ENCODE results near the gene ZNF407.

Gene ZNF407

DNA sequence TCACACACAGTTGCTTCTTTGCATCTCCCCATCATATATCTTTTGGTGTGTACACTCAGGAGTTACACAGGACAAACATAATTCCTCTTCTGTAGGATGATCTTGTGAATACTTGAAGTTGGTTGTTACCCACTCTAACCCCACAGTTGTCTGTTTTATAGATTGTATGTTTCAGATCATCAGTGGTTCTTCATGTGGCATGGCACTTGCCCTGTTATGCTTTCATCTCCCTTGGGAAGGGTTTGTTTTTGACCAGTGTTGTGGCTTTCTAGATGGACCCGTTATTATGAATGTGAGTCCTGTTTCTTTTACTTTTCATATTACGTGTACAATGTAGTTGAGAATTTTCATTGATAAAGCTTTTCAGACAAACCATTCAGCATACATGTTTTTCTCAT, 82.0 kb downstream of the ZNF407 start:
- Histone ChIP-seq H3K36me3 (ENCODE audit: control insufficient read depth in 1 of 2, insufficient read depth in 2 of 2, low read length in 2 of 2) (peaks cover 0 to 20% of the 10 kb centered on the region in 2 donors), H3K4me3 (ENCODE audit: low read depth in 1 of 2, low read length in 2 of 2) (no peak overlapping the region), H3K27ac (ENCODE audit: low read length) (no peak overlapping the region), H3K4me1 (ENCODE audit: control insufficient read depth in 1 of 2, insufficient read depth in 2 of 2, low read length in 2 of 2) (no peaks in the 10 kb centered on the region), H3K9me3 (ENCODE audit: control insufficient read depth in 1 of 2, low read length in 2 of 2) (peaks cover 0 to 3% of the 10 kb centered on the region in 2 donors), H3K27me3 (ENCODE audit: low read depth, low read length) (no peaks in the 10 kb centered on the region)

DNA sequence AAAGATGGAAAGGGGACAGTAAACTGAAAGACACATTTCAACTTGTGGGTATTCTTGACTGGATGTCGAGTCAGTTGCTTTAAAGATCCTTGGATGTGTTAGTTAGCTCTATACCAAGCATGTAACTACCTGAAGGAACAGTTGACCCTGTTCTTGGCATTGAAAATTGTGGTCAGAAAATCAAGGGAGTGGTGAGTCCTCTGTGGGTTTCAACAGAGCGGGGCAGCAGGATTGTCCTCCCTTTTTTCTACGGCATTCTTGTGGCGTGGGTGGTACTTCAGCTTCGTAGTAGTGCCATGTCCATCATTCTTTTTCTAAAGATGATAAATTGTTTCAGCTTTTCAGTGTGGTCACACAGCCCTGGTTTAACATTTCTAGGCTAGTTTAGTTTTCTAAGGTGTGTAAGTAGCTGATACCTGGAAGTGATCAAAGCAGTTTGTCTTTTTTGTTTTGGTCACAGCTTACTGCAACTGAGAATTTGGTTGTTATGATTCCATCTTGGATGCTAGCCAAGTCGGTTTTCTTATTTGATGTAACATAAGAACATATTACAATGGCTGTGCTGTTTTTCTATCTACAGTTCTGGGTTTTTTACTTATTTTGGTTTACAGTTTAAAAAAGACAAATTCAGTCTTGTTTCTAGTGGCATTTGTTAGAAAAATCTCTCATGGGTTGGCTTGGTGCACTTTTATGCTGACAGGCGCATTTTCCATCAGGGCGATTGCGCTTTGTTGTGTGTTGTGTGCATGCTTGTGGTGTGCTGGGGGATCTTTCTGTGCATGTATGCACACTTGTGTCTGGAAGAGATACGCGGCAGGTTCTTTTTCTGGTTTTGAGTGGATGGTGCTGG, 84.7 kb downstream of the ZNF407 start:
- H3K9me3 ChIP-seq (ENCODE audit: control insufficient read depth in 1 of 2, low read length in 2 of 2): no peaks in the 10 kb centered on the region
- H3K36me3 ChIP-seq (ENCODE audit: control insufficient read depth in 1 of 2, insufficient read depth in 2 of 2, low read length in 2 of 2): peaks cover 8 to 19% of the 10 kb centered on the region in 2 donors
- no peak overlapping the region for H3K27ac ChIP-seq (ENCODE audit: low read length)

DNA sequence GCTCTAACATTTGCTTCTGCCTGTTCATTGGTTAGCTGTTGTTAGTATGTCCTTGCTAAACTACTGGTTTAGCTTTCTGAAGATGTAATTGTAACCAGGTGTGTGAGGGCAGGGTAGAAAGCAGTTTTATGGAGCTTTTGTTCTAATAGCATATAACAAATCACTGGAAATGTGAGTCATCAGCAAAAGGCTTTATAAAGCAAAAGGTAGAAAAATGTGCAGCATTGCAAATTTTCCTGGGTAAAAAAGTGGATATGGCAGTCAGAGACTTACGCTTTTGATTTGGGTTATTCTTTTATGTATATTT, 85.3 kb downstream of the ZNF407 start:
- no peak overlapping the region for H3K27ac ChIP-seq (ENCODE audit: low read length)
- H3K36me3 ChIP-seq (ENCODE audit: control insufficient read depth in 1 of 2, insufficient read depth in 2 of 2, low read length in 2 of 2): peaks cover 8 to 14% of the 10 kb centered on the region in 2 donors
- no peaks in the 10 kb centered on the region for H3K27me3 ChIP-seq (ENCODE audit: low read depth, low read length)
- no peak overlapping the region for H3K4me3 ChIP-seq (ENCODE audit: low read depth in 1 of 2, low read length in 2 of 2)
- no peaks in the 10 kb centered on the region for H3K9me3 ChIP-seq (ENCODE audit: control insufficient read depth in 1 of 2, low read length in 2 of 2)
- no peaks in the 10 kb centered on the region for H3K4me1 ChIP-seq (ENCODE audit: control insufficient read depth in 1 of 2, insufficient read depth in 2 of 2, low read length in 2 of 2)

More for the DNA sequence above, 84.7 kb downstream of the ZNF407 start:
- Histone ChIP-seq H3K4me1 (ENCODE audit: control insufficient read depth in 1 of 2, insufficient read depth in 2 of 2, low read length in 2 of 2) (no peaks in the 10 kb centered on the region), H3K4me3 (ENCODE audit: low read depth in 1 of 2, low read length in 2 of 2) (no peak overlapping the region), H3K27me3 (ENCODE audit: low read depth, low read length) (no peaks in the 10 kb centered on the region)

DNA sequence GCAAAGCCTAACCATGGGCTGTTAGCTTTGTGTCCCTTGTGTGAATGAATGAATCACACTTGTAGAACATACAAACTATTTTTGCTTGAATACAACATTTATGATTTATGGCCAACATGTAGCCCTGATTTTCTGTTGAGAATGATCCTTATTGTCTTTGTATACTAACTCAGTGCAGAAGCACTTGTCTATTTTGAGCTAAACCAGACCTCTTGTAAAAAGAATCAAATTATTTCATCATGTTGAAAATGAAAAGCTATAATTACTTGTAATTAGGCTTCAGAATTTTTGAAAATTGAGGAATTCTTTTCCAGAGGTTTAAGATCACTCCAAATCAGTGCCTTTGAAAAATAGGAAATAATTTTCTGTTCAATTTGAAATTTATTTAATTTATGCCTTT, 85.9 kb downstream of the ZNF407 start:
- Histone ChIP-seq H3K9me3 (ENCODE audit: control insufficient read depth in 1 of 2, low read length in 2 of 2) (no peaks in the 10 kb centered on the region), H3K4me1 (ENCODE audit: control insufficient read depth in 1 of 2, insufficient read depth in 2 of 2, low read length in 2 of 2) (no peaks in the 10 kb centered on the region), H3K4me3 (ENCODE audit: low read depth in 1 of 2, low read length in 2 of 2) (no peak overlapping the region), H3K27ac (ENCODE audit: low read length) (no peak overlapping the region), H3K27me3 (ENCODE audit: low read depth, low read length) (no peaks in the 10 kb centered on the region), H3K36me3 (ENCODE audit: control insufficient read depth in 1 of 2, insufficient read depth in 2 of 2, low read length in 2 of 2) (peaks cover 8 to 10% of the 10 kb centered on the region in 2 donors)

DNA sequence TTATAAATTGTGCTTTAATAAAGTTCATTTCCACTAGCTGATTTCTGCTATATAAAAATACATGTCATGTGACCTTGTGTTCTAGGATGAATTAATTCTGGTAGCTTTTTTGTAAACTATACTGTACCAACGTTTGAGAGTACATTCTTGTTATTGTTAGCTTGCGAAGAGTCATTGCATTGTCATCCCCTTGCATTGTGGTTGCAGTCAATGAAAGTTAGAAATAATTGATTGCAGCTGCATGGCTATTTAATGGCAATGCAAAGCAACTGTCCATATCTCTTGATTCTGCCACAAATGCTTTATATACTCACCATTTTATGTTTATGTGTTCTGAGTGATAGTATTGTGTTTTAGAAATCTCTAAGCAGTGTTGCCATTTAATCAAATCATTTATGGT, 91.6 kb downstream of the ZNF407 start:
- H3K4me3 ChIP-seq (ENCODE audit: low read depth in 1 of 2, low read length in 2 of 2): no peak overlapping the region
- no peaks in the 10 kb centered on the region for H3K27me3 ChIP-seq (ENCODE audit: low read depth, low read length)
- H3K36me3 ChIP-seq (ENCODE audit: control insufficient read depth in 1 of 2, insufficient read depth in 2 of 2, low read length in 2 of 2): peaks cover 5 to 8% of the 10 kb centered on the region in 2 donors
- peaks cover 0 to 2% of the 10 kb centered on the region in 2 donors for H3K9me3 ChIP-seq (ENCODE audit: control insufficient read depth in 1 of 2, low read length in 2 of 2)
- no peak overlapping the region for H3K27ac ChIP-seq (ENCODE audit: low read length)
- H3K4me1 ChIP-seq (ENCODE audit: control insufficient read depth in 1 of 2, insufficient read depth in 2 of 2, low read length in 2 of 2): no peaks in the 10 kb centered on the region

DNA sequence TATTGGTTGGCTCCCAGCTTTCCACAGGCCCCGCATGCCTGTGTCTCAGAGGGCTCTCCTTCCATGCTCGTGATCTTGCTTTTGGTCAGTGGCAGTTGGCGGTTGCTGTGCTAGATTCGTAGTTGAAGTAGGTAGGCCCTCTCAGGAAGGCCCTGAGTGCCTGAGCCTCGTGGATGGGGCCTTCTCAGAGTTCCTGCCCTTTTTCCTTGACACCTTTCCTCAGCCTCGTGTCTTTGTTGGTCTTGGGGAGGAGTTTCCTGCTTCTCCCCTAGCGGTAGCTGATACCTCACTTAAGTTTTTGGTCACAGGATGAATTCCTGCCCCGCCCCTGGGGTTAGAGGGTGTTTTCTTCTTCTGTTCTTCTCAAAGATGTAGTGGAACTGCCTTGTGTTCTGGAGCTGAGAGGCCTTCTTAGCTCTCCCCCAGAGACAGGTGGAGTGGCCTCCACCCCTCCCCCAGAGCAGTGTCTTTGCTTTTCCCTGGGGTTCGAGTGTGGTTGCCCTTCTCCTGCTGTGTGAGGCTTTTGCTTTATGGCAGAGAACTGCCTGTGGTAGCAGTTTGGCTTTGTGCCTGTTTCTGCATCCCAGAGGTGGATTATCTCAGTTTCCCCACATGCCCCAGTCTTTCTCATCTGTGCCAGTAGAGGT, 94.8 kb downstream of the ZNF407 start:
- peaks cover 0 to 6% of the 10 kb centered on the region in 2 donors for H3K4me1 ChIP-seq (ENCODE audit: control insufficient read depth in 1 of 2, insufficient read depth in 2 of 2, low read length in 2 of 2)
- H3K9me3 ChIP-seq (ENCODE audit: control insufficient read depth in 1 of 2, low read length in 2 of 2): peaks cover 0 to 2% of the 10 kb centered on the region in 2 donors
- no peaks in the 10 kb centered on the region for H3K36me3 ChIP-seq (ENCODE audit: control insufficient read depth in 1 of 2, insufficient read depth in 2 of 2, low read length in 2 of 2)
- H3K27me3 ChIP-seq (ENCODE audit: low read depth, low read length): no peaks in the 10 kb centered on the region
- no peak overlapping the region for H3K4me3 ChIP-seq (ENCODE audit: low read depth in 1 of 2, low read length in 2 of 2)
- no peak overlapping the region for H3K27ac ChIP-seq (ENCODE audit: low read length)

DNA sequence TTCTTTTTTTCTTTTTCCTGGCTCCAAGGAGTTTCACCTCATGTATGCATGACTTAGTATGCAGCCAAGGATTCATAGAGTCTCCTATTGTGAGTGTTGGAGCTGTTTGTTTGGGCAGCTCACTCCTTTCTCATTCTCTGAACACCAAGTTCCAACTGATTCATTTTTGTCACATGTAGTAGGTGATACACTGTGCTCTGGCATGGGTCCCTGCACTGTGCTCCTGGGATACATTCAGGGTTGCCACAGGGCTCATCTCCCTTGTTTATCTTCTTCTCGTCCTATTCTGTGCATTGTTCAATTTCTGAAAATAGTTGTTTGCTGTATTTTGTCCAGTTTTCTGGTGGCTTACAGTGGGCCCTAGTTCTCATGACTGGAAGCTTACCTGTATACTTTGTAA, 96.8 kb downstream of the ZNF407 start:
- no peaks in the 10 kb centered on the region for H3K9me3 ChIP-seq (ENCODE audit: control insufficient read depth in 1 of 2, low read length in 2 of 2)
- H3K27me3 ChIP-seq (ENCODE audit: low read depth, low read length): no peaks in the 10 kb centered on the region
- H3K36me3 ChIP-seq (ENCODE audit: control insufficient read depth in 1 of 2, insufficient read depth in 2 of 2, low read length in 2 of 2): no peaks in the 10 kb centered on the region
- H3K27ac ChIP-seq (ENCODE audit: low read length): no peak overlapping the region
- H3K4me3 ChIP-seq (ENCODE audit: low read depth in 1 of 2, low read length in 2 of 2): no peak overlapping the region
- peaks cover 0 to 6% of the 10 kb centered on the region in 2 donors for H3K4me1 ChIP-seq (ENCODE audit: control insufficient read depth in 1 of 2, insufficient read depth in 2 of 2, low read length in 2 of 2)

DNA sequence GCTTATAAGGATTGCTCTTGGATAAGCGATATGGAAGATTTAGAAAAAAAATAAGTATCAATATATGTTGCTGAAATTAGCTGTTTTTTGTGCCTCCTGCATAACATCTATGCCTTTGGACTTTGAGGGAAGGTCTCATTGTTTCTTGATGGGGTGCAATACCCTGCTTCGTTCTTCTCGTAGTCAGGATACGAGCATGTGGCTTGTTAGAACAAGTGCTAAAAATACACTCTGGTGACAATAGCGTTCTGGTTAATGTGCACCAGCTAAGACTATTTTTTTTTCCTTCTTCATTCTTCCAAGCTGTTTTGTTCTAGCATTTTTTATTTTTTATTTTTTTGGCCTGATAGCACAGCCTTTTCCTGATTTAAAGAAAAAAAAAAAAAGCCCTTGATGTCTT, 97.5 kb downstream of the ZNF407 start:
- Histone ChIP-seq H3K4me3 (ENCODE audit: low read depth in 1 of 2, low read length in 2 of 2) (no peak overlapping the region), H3K4me1 (ENCODE audit: control insufficient read depth in 1 of 2, insufficient read depth in 2 of 2, low read length in 2 of 2) (peaks cover 0 to 6% of the 10 kb centered on the region in 2 donors), H3K27ac (ENCODE audit: low read length) (no peak overlapping the region), H3K36me3 (ENCODE audit: control insufficient read depth in 1 of 2, insufficient read depth in 2 of 2, low read length in 2 of 2) (no peaks in the 10 kb centered on the region), H3K27me3 (ENCODE audit: low read depth, low read length) (no peaks in the 10 kb centered on the region), H3K9me3 (ENCODE audit: control insufficient read depth in 1 of 2, low read length in 2 of 2) (no peaks in the 10 kb centered on the region)

DNA sequence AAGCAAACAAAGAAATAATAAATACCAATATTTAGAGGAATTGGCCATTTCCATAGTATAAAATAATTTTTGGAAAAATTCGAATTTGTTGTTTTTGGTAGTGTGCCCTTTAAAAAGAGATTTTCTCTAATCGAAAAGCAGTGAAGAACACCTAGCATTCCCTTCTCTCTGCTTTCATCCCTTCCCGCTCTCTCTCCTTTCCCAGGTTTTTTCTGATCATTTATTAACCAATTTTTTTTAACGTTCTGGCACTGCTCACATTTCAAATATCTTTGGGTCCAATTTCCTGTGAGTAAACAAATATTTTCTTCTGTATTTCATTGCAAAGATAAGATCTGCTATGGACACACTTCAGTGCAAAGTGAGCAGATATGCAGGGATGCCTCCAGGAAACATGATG, 101.2 kb downstream of the ZNF407 start:
- no peak overlapping the region for H3K4me3 ChIP-seq (ENCODE audit: low read depth in 1 of 2, low read length in 2 of 2)
- H3K36me3 ChIP-seq (ENCODE audit: control insufficient read depth in 1 of 2, insufficient read depth in 2 of 2, low read length in 2 of 2): no peaks in the 10 kb centered on the region
- no peak overlapping the region for H3K27ac ChIP-seq (ENCODE audit: low read length)
- H3K27me3 ChIP-seq (ENCODE audit: low read depth, low read length): no peaks in the 10 kb centered on the region
- no peaks in the 10 kb centered on the region for H3K9me3 ChIP-seq (ENCODE audit: control insufficient read depth in 1 of 2, low read length in 2 of 2)
- H3K4me1 ChIP-seq (ENCODE audit: control insufficient read depth in 1 of 2, insufficient read depth in 2 of 2, low read length in 2 of 2): peaks cover 0 to 6% of the 10 kb centered on the region in 2 donors

DNA sequence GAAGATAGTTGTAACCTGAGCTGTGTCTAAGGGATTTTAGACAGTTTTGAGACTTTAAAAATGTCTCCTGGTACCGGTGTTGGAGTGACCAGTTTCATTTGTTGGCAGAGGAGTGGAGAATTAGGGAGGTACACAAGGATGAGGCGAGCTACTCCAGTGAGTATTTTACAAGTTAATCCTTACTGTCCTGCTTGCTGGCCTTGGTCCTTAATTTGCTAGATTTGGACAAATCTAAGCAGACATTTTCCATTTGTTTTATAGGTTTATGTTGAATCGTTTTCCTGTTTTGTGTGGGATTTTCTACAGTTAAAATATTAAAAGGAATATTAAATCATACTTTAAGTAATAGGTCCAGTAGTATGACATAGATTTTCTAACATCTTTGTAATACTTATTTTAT, 101.8 kb downstream of the ZNF407 start:
- Histone ChIP-seq H3K36me3 (ENCODE audit: control insufficient read depth in 1 of 2, insufficient read depth in 2 of 2, low read length in 2 of 2) (no peaks in the 10 kb centered on the region), H3K27ac (ENCODE audit: low read length) (no peak overlapping the region), H3K4me1 (ENCODE audit: control insufficient read depth in 1 of 2, insufficient read depth in 2 of 2, low read length in 2 of 2) (peaks cover 0 to 6% of the 10 kb centered on the region in 2 donors), H3K9me3 (ENCODE audit: control insufficient read depth in 1 of 2, low read length in 2 of 2) (no peaks in the 10 kb centered on the region), H3K27me3 (ENCODE audit: low read depth, low read length) (no peaks in the 10 kb centered on the region), H3K4me3 (ENCODE audit: low read depth in 1 of 2, low read length in 2 of 2) (no peak overlapping the region)

DNA sequence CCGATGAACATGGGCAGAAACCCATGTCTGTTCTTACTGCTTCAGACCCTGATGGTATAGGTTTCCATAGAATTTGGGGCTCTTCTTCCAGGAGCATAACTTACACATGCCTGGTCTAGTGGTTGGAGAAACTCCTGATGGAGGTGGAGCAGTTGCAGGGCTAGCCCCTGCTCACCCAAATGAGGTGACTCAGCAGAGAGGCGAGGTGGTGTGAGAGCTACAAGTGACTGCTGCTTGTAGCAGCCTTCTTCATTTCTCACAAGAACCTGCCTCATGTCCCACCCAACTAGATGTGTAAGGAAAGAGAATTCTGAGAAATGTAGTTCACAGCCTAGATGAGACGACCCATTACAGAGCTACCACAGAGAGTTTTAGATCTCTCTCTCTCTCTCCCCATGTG, 105.3 kb downstream of the ZNF407 start:
- no peak overlapping the region for H3K4me3 ChIP-seq (ENCODE audit: low read depth in 1 of 2, low read length in 2 of 2)
- no peaks in the 10 kb centered on the region for H3K9me3 ChIP-seq (ENCODE audit: control insufficient read depth in 1 of 2, low read length in 2 of 2)
- no peaks in the 10 kb centered on the region for H3K4me1 ChIP-seq (ENCODE audit: control insufficient read depth in 1 of 2, insufficient read depth in 2 of 2, low read length in 2 of 2)
- H3K27ac ChIP-seq (ENCODE audit: low read length): no peak overlapping the region
- no peaks in the 10 kb centered on the region for H3K27me3 ChIP-seq (ENCODE audit: low read depth, low read length)
- H3K36me3 ChIP-seq (ENCODE audit: control insufficient read depth in 1 of 2, insufficient read depth in 2 of 2, low read length in 2 of 2): no peaks in the 10 kb centered on the region
